Stromal cell of bone marrow (primary cell): ENCODE results near the gene HS3ST4.

Experiments
- DNase-seq: peaks from one replicate; pipeline ENCODE4 v3.0.0-alpha.2; 2012; ENCODE audit warnings: low read depth

The HS3ST4 gene

GRCh38 chr16:26108836-26109505 is 417.2 kb downstream of the HS3ST4 start:
- DNase-seq, result no peak

GRCh38 chr16:26111900-26112299 is 420.1 kb downstream of the HS3ST4 start:
- no peak for DNase-seq

- no peak for DNase-seq
Measured at GRCh38 chr16:26118575-26118974, 426.8 kb downstream of the HS3ST4 start.

- DNase-seq, result no peak
Measured at GRCh38 chr16:26120729-26121128, 429.0 kb downstream of the HS3ST4 start.

- DNase-seq, result no peak
Measured at GRCh38 chr16:26128296-26128695, 436.5 kb downstream of the HS3ST4 start.

GRCh38 chr16:26129997-26130396 is 438.2 kb downstream of the HS3ST4 start:
- no peak for DNase-seq

- DNase-seq, result no peak
Measured at GRCh38 chr16:26133416-26134093, 441.8 kb downstream of the HS3ST4 start.

- DNase-seq, result no peak
Measured at GRCh38 chr16:26134588-26134987, 442.8 kb downstream of the HS3ST4 start.

GRCh38 chr16:26137956-26138355 is 446.2 kb downstream of the HS3ST4 start:
- no peak for DNase-seq

GRCh38 chr16:26139091-26139490 is 447.3 kb downstream of the HS3ST4 start:
- no peak for DNase-seq

GRCh38 chr16:26139884-26140283 is 448.1 kb downstream of the HS3ST4 start:
- no peak for DNase-seq

- DNase-seq, result no peak
Measured at GRCh38 chr16:26149364-26150190, 457.8 kb downstream of the HS3ST4 start.

GRCh38 chr16:26155221-26155620 is 463.5 kb downstream of the HS3ST4 start:
- no peak for DNase-seq

- DNase-seq, result no peak
Measured at GRCh38 chr16:26157319-26157718, 465.6 kb downstream of the HS3ST4 start.

GRCh38 chr16:26158142-26158759 is 466.5 kb downstream of the HS3ST4 start:
- DNase-seq, result no peak

- DNase-seq, result no peak
Measured at GRCh38 chr16:26161461-26162180, 469.9 kb downstream of the HS3ST4 start.

- DNase-seq, result no peak
Measured at GRCh38 chr16:26169473-26169872, 477.7 kb downstream of the HS3ST4 start.

- DNase-seq, result no peak
Measured at GRCh38 chr16:26175944-26176343, 484.2 kb downstream of the HS3ST4 start.

GRCh38 chr16:26177438-26177837 is 485.7 kb downstream of the HS3ST4 start:
- no peak for DNase-seq

- no peak for DNase-seq
Measured at GRCh38 chr16:26178298-26178697, 486.5 kb downstream of the HS3ST4 start.

GRCh38 chr16:26186091-26186615 is 494.4 kb downstream of the HS3ST4 start:
- DNase-seq, result no peak
